Activated CD4-positive, alpha-beta T cell treated with anti-CD3 and anti-CD28 coated beads for 48 hours (primary cell): Measurements from ENCODE around the gene MLC1.
A peak's percentile ranks its signal among the peaks of the same experiment; 100 is the strongest.
"Not testable (repeated sequence)": the region's sequence is repeated elsewhere in the genome, so short reads cannot be mapped to it uniquely, and the experiment has no call there.

Source experiments
- DNase-seq: peaks from one replicate; pipeline ENCODE4 v3.0.0-alpha.2; 2020

The MLC1 gene

DNA sequence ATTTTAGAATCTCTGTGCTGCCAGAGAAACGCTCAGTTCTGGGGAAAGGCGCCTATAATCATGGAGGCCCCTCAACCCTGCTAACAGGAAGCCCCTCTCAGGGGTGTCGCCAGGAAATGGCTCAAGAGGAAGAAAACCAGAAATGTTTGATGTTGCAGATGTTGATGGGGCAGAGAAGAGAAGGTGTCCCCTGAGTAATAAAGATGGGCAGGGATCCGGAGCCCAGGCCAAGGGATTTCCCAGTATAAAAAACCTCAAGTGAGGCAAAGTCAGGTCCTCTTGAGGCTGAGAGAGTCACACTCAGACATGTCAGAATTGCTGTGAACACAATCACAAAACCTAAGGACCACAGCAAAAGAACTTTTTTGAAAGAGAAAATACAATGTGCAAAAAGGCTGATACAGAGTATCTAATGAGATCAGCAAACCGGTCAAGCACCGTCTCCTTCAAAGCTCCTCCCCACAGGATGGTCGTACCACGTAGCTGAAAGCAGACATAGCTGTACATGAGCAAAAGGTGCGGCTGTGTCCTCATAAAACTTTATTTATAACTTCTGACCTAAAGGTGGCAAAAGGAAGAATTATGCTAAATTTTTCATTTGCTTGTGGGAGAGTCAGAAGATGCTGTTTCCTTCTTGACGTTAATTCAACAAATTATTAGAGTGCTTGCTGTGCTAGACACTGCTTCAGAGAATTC is 16.8 kb upstream of the MLC1 start:
- DNase-seq, result no peak

DNA sequence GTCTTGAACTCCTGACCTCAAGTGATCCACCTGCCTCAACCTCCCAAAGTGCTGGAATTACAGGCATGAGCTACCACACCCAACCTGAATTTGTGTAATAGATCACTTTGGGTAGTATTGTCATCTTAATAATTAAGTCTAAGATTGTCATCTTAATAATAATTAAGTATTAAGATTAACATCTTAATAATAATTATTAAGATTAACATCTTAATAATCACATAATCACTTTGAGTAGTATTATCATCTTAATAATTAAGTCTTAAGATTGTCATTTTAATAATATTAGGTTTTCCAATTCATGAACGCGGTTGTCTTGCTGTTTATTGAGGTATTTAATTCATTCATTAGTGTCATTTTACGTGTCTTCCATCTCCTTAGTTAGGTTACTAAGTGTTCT is 12.8 kb upstream of the MLC1 start:
- no peak for DNase-seq

DNA sequence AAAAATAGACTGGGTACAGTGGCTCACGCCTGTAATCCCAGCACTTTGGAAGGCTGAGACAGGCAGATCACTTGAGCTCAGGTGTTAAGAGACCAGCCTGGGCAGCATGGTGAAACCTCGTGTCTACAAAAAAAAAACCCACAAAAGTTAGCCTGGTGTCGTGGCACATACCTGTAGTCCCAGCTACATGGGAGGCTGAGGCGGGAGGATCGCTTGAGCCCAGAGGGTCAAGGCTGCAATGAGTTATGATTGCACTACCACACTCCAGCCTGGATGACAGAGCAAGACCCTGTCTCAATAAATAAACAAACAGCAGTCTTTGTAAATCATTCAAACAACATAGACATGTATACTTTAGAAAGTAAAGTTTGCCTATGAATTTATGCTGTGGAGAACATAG is 7.1 kb upstream of the MLC1 start:
- no peak for DNase-seq

DNA sequence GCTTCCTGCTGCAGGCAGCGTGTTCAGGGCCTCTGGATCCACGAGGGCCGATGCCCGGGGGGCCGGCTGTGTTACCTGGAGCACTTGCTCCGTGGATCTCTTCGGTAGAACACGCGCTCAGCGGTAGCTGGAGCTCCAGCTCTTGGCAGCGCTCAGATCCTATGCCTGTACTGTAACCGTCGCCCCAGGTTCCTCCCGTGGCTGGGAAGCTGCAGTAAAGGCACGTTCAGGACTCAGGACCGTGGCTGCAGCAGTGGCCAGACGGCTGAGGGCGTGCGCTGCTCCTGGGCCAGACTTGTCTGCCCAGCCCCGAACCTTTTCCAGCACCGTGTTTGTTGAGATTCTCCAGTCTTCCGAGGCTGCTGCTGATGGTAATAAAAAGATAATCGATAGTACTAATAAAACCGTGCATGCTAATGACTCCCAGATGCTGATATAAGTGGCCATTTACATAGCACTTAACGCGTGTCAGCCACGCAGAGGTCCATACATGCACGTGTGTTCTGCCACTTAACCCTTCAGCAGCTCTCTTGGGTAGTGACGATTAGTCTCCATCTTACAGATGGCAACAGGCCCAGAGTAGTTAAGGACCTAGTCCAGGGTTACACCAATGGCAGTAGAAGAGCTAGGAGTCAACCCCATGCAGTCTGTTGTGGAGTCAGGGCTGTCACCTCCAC is 6.0 kb upstream of the MLC1 start:
- DNase-seq, result no peak

DNA sequence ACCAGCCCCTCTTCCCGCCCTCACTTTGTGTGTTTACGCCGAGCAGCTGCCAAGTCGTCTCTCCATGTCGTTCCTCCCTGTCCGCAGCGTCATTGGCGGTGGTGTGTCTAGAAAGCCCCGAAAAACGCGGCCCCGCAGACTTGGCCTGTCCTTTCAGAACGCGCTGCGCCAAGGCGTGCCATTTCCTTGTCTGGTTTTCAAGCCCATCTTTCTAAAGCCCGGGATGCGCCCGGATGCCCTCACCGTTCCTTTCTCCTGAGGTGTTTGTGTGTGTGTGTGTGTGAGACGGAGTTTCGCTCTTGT is 5.1 kb upstream of the MLC1 start:
- DNase-seq, result no peak

DNA sequence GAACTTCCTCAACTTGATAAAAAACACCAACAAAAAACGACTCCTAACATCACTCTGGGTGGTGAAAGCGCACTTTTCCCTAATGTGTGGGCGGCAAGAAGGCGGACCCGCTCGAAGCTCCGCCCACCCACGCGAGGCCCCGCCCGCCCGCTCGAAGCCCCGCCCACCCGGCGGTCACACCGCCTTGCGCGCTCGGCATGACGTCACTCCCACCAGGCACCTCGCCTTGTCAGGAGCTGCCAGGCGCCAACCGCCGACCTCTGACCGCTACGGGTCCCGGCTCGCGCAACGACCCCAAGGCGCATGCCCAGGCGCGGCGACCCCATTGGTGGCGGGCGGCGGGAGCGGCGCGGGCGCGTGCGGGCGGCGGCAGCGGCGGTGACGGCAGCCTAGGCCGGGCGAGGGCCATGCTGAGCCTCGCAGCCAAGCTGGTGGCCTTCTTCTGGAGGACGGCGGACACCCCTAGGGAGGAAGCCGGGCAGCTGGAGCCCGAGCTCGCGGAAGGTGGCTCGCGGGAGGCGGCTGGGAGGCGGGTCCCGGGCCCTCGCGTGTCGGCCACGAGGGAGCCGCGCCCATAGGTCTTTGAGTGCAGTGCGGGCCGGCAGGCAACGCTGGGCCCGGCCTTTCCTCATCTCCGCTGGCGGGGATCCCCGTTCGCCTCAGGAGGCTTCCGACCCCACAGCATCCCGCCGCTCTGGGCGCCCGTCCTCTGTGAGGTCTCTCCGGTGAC is 4.6 kb upstream of the MLC1 start, which contains the start of gene MOV10L1:
MOV10L1 (plus strand) TSS at position 325 of the 730 bp plus-strand sequence; CDS start at position 408, 83 bp downstream.
- peak; percentile 52 for DNase-seq

DNA sequence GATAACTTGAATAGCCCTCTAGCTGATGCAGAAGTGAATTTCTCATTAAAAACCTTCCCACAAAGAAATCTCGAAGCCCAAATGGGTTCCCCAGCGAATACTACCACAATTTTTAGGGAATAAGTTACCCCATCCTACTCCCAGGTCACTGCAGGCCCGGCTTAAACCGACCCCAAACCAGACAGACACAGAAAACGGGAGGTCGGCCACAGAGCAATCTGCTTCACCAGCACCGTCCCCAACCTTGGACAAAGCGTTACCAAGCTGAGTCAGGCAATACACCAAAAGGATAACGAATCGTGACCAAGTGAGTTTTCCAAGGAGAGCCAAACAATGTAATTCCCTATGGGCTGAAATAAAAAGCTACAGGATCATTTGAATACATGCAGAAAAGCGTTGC is 4.0 kb upstream of the MLC1 start:
- DNase-seq, result no peak

DNA sequence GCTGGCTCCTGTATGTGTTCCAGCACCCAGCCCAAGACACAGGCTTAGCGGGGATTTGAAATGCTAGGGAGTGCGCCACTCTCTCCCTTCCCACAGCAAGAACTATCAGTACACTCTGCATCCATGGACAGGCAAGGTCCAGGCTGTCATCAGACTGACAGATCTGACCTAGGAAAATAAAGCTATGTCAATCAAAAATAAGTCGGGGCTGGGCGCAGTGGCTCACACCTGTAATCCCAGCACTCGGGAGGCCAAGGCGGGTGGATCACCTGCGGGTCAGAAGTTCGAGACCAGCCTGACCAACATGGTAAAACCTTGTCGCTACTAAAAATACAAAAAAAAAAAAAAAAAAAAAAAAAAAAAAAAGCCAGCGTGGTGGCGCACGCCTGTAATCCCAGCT is 2.9 kb upstream of the MLC1 start:
- no peak for DNase-seq

DNA sequence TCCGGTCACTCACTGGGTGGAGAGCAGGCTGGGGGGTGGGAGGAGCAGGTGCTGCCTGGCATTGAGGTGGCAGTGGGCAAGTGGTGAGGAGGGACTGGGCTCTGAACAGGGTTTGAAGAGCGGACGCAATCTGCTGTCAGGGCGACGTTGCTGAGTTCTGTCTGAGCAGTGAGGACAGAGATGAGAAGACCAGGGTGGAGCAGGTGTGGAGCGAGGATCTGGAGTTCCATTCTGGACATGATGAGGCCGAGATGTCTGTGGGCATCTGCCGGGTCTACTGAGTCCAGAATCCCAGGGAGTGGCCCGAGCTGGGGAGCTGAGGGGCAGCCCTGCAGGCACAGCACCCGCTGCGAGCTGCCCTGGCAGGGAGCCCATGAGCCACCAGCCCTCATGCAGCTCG is 2.4 kb upstream of the MLC1 start:
- DNase-seq, result no peak

DNA sequence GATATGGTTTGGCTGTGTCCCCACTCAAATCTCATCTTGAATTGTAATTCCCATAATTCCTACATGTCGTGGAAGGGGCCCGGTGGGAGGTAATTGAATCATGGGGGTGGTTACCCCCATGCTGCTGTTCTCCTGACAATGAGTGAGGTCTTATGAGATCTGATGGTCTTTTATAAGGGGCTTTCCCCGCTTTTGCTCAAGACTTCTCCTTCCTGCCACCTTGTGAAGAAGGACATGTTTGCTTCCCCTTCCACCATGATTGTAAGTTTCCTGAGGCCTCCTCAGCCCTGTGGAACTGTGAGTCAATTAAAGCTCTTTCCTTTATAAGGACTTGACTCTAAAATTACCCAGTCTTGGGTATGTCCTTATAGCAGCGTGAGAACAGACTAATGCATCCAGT is 1.7 kb upstream of the MLC1 start:
- DNase-seq, result not testable (repeated sequence)

DNA sequence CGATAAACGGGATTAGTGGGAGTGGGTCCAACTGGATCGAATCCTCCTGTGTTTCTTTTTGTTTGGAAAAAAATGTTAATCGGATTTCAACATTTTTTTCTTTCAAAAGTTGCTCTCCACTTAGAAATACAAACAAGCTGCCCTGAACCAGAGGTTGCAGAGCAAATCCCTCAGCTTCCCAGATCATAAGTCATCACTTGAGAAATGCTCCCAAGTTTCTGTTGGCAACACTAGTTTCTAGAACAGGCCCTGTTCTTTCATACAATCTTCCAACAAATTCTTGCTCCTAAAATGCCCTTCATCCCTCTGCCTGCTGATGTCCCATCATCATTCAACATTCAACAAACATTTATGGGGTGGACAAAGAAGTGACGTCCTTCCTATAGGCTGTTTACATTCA is 1.3 kb upstream of the MLC1 start:
- no peak for DNase-seq

DNA sequence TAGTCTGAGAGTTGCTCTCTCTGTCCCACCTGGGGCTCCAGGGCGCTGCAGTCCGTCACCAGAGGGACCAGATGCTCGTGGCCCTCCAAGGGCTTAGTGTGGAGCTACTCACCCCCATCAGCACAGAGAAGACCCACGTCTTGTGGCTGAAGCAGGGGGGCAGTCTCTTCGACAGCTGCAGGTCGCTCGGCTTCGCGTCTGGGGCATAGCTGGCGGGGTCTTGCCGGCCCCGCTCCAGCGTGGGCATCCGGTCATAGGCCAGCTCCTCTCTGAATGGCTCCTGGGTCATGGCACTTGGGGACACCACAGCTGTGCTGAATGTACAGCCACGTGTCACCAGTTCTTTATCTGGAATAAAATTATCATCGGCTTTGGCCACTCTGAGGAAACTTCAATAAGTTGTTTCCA is 608 bp downstream of the MLC1 start:
- no peak for DNase-seq

DNA sequence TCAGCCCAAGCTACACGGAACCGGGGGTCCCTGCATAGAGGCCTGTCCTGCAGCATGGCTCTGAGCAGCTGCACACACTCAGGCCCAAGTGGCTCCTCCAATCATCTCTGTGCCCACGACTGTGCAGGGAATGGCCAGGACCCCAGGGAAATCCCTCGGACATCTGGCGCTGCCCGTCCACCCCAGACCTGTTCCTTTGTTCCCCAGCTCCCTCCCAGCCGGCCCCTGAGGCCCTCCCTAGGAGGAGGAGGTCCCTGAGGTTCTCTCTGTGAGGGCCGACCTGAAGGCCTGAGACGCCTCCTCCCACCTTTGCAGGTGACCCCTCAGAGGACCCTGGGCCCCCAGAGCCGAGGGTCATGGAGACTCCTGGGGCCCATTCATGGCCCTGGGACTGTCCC is 1.1 kb downstream of the MLC1 start:
- DNase-seq, result no peak

DNA sequence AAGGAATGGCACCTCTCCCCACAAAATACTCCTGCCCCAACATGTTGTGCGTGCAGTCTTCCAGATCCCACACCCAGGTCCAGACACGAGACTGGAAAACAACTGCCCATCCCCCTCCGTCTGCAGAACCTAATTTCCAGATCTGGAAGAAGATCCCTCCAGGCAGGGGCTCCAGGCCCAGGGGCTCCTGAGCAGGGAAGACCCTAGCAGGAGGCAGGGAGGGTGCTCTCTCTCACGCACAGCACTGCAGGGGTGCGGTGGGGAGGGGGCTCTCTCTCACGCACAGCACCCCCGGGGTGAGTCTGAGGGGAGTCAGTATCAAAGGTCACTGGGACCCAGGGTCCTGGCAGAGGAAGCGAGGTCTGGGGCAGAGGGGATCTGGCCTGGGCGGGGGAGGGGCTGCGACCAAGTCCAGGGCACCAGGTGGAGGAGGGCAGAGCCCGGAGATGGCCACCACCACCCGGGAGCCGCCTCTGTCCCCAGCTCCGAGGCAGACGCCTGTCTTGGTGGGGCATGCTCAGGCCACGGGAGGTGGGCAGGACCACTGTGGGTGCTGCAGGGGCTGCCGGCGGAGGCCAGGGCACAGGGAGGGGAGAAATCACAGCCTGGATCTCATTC is 1.7 kb downstream of the MLC1 start:
- no peak for DNase-seq

DNA sequence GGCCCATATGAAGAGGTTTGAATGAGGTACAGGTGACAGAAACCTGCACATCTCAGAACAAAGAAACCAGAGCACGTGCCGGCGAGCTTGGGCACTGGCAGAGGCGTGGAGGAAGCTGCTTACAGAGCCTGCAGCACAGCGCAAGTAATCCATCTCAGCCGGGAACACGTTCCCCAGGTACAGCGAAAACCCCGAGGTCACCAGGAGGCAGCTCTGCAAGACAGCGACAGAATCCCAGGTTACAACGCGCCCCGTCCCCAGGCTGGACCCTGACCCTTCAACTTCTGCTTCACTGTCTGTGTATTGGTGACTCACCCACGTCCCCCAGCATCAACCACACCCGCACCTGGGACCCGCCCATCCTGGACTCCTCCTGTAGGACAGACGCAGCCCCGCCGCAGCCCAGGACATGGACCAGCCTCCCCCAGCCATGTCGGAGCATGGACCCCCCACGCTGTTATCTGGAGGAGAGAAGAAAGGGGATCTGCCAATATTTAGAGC is 2.2 kb downstream of the MLC1 start:
- no peak for DNase-seq

DNA sequence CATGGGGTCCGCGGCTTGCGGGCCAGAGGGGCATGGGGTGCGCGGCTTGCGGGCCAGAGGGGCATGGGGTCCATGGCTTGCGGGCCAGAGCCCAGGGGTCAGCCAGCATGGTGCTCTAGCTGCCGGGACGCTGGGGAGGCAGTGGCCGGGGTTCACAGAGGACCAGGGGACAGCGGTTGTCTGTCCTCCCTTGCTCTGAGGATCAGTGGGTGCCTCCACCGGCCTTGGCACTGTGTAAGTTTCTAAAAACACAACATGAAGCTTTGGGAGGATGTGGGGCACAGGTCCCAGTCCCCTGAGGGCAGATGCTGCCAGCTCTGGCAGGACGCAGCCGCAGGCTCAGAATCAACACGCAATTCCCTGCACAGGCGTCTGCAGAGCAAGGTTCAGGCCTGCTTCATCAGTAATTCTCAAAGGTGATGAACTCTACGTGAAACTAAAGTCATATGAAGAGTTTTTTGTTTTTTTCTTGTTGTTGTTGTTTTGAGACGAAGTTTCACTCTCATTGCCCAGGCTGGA is 3.0 kb downstream of the MLC1 start:
- no peak for DNase-seq

DNA sequence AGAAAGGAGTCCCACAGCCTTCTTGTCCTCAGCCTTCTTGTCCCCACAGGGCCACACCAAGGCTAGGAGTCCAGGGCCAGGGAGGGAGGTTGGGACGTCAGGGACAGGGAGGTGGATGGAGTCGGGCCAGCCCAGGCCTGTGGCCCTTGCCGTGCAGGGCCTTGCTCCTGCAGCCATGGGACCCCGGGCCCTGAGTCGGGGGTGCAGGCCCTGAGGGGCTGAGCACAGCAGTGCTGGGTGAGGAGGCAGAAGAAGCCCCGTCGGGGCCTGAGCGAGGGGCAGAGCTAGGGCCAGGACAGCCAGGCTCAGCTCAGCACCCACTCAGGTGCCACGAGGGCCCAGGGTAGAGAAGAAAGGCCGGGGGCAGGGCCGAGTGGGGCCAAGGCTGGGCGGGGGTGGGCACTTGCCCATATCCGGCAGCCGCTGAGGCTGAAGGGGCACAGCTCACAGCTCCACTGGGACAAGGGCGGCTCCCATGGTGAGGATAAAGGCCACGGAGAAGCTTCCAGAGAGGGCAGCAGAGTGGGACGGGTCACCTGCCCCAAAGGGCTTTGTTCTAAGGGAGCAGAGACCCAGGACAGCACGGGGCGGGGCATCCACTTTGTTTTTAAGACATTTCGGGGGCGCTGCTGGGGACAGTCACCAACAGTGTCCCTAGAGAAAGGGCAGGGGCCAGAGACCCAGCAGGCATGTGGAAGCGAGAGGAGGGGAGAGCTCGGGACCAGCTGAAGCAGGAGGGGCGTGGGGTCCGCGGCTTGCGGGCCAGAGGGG is 3.6 kb downstream of the MLC1 start:
- DNase-seq, result no peak

DNA sequence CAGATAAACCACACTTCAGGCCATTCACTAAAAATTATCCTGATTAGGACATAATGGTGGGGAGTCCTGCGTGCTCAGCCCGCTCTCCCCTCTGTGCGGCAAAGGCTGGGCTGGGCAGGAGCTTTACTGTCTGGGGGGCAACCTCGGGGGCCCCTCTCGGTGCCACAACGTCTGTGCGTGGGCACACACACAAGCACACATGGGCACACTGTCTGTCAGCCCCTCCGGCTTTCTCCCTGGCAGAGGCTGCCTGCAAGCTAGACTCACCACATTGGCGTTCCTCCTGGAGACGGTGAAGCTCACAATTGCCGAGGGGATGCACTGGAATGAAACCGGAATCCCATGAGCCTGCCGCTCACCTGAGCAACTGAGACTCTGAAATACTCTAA is 5.2 kb downstream of the MLC1 start:
- no peak for DNase-seq

DNA sequence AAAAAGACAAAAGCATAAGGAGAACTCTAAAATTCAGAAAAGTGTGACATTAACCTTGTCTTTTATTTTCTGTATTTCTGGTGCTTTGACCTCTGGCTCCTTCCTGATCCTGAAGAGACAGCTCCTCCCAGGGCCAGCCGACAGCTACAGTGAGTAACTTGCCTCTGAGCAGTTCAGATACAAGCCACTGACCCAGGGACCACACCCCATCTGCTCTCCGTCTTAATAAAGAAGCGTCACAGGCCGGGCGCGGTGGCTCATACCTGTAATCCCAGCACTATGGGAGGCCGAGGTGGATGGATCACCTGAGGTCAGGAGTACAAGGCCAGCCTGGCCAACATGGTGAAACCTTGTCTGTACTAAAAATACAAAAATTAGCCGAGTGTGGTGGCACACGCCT is 6.5 kb downstream of the MLC1 start:
- no peak for DNase-seq

DNA sequence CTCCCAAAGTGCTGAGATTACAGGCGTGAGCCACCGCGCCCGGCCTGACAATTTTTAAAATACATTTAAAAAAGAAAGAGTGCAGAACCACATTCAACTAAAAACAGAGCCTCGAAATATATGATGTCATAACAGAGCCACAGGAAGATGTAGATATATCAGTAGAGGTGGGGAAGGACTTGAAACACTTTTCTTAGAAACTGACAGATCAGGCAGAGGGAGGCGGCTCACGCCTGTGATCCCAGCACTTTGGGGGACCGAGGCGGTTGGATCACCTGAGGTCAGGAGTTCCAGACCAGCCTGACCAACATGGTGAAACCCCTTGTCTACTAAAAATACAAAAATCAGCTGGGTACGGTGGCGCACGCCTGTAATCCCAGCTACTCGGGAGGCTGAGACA is 7.0 kb downstream of the MLC1 start:
- no peak for DNase-seq

DNA sequence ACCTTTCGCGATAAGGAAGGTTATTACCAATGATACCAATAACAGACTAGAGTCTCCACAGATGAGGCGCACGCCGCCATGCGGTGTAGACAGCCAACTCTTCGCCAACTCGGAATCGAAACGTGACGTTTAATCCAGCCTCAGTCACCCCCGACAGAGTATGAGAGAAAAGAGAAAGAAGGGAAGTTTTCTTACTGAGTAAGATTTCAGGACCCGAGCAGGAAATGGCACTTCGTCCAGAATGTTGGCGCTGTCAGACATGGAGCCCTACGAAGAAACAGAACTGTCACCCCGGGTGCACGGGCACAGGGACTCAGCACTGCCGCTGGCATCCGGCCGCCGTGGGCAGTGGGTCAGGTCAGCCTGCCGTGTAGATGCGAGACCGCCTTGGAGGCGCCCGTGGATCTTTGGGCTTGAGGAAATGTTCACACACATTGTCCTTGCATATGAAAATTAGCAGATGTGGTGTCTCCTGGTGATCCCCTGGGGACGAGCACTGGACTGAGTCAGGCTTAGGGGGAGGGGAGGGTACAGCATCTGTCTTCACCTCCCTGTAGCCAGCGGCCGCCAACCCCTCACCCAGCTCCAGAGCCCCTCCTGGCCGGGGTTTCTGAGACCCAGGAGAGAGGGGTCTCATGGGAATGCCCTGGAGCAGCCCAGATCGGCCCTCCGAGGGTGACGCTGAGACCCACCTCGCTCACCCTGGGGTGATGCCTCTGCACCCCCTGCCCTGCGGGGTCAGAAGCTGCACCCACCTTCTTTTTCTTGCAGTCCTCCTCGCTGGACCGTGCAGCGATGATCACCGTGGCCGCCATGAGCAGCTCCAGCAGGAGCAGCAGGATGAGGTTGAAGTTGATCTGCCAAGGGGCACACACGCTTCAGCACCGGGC is 8.3 kb downstream of the MLC1 start:
- DNase-seq, result no peak
